Smooth muscle cell (in vitro differentiated cells): ENCODE data around the gene ADGRD2. TPM values are rescaled to one million over a fixed set of nuclear protein-coding genes. Genes with fewer than 3 reads are reported as not detected.

Experiments
- DNase-seq: peaks from one replicate; lab custom pipeline; 2025; ENCODE audit not compliant: unreplicated experiment; lab: John Stamatoyannopoulos, UW
- H2AFZ ChIP-seq: fragments of 200-600 bp; sonication (generic); 2 replicates; pipeline ENCODE4 v1.6.0; 2016; ENCODE audit warnings: antibody characterized with exemption, low read depth, mild to moderate bottlenecking
- H3F3A ChIP-seq: fragments of 200-600 bp; sonication (generic); 2 replicates; pipeline ENCODE4 v1.6.0; 2017; ENCODE audit warnings: antibody characterized with exemption, low read depth
- H3K27ac ChIP-seq: fragments of 200-600 bp; sonication (generic); 2 replicates; pipeline ENCODE4 v1.5.1; 2016; ENCODE audit warnings: low read depth, mild to moderate bottlenecking
- H3K27me3 ChIP-seq: fragments of 200-600 bp; sonication (generic); 2 replicates; pipeline ENCODE4 v1.6.1; 2016; ENCODE audit warnings: low read depth, mild to moderate bottlenecking
- H3K36me3 ChIP-seq: fragments of 200-600 bp; sonication (generic); 2 replicates; pipeline ENCODE4 v1.5.1; 2016; ENCODE audit warnings: low read depth
- H3K4me1 ChIP-seq: fragments of 200-600 bp; sonication (generic); 2 replicates; pipeline ENCODE4 v1.5.1; 2016; ENCODE audit warnings: low read depth
- H3K4me2 ChIP-seq: fragments of 200-600 bp; sonication (generic); 2 replicates; pipeline ENCODE4 v1.6.0; 2016; ENCODE audit warnings: mild to moderate bottlenecking
- H3K4me3 ChIP-seq: fragments of 200-600 bp; sonication (generic); 2 replicates; pipeline ENCODE4 v1.5.1; 2016; ENCODE audit warnings: mild to moderate bottlenecking
- H3K79me2 ChIP-seq: fragments of 200-600 bp; sonication (generic); 2 replicates; pipeline ENCODE4 v1.6.0; 2016; ENCODE audit warnings: low read depth, mild to moderate bottlenecking
- H3K9ac ChIP-seq: fragments of 200-600 bp; sonication (generic); 2 replicates; pipeline ENCODE4 v1.6.0; 2016; ENCODE audit warnings: low read depth
- H3K9me3 ChIP-seq: fragments of 200-600 bp; sonication (generic); replicated peaks from 2 replicates; pipeline ENCODE4 v1.5.1; 2016; ENCODE audit warnings: low read depth
- H4K20me1 ChIP-seq: fragments of 200-600 bp; sonication (generic); 2 replicates; pipeline ENCODE4 v1.6.0; 2016; ENCODE audit warnings: low read depth
- CTCF ChIP-seq: fragments of 200-600 bp; sonication (generic); IDR thresholded peaks from 2 replicates; pipeline ENCODE4 v1.5.1; 2017; ENCODE audit warnings: borderline replicate concordance, mild to moderate bottlenecking, antibody characterized with exemption; ENCODE audit not compliant: insufficient read depth, poor library complexity, severe bottlenecking
- WGBS: methylation state at CpG from one replicate; pipeline ENCODE4 v1.1.7; 2016; ENCODE audit warnings: low lambda C conversion rate; 5-methylcytosine and 5-hydroxymethylcytosine counted together
- polyA plus RNA-seq: library from polyadenylated mRNA; unstranded; fragments of >200 nt; fragmentation: Nextera tagmentation; extraction: Ambion mirVana; gene quantifications from 2 replicates; pipeline ENCODE4 v1.2.1, GENCODE V29; 2016
- total RNA-seq: library from RNA; depleted of rRNA; stranded (reverse); fragments of >200 nt; gene quantifications from 2 replicates; pipeline ENCODE4 v1.2.3, GENCODE V29; 2014

ADGRD2 gene
- total and polyA plus RNA-seq, 2 experiments from 2014 or later, result not detected

DNA sequence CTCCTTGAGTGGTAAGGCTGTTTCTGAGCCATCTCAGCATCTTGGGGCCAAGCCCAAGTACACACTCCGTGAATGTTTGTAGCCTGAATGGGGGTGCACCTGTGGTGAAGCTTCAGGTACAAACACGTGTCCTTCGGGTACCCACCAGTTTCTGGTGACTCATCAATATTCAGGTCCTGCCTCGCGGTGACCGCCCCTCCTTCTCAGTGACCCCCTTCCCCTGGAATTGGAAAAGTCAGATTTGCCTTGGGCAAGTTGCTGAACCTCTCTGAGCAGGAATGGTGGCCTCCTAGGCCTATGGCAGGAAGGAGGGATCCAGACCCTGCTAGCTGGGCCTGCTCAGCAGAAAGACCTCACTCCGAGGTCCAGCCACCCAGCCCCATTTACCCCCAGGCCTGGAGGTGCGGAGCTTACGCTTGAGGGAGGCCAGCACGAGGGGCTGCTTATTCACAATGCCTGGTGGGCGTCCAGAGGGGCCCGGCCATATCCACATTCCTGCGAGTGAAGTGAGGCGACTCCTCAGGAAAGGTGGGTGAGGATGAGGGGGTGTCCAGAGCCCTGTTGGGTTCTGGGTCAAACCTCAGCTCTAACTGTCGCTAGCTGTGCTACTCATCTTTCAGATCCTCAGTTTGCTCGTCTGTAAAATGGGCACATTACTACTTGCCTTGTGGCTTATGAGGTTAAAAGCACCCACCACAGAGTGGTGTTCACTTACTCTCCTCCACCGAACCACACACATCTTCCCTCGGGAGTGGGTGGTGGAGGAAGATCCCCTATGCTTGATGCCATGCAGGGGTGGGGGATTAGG is 7.0 kb downstream of the ADGRD2 start:
- H3K79me2 ChIP-seq, result no peaks in the 10 kb centered on the region
- no peak for DNase-seq
- no peaks in the 10 kb centered on the region for H3F3A ChIP-seq
- no peak overlapping the region for H3K9ac ChIP-seq
- no peak overlapping the region for H2AFZ ChIP-seq
- H3K27me3 ChIP-seq, result peaks cover 16% of the 10 kb centered on the region
- no peak overlapping the region for H3K27ac ChIP-seq
- H3K4me3 ChIP-seq, result no peak overlapping the region
- H3K4me1 ChIP-seq, result no peaks in the 10 kb centered on the region
- no peaks in the 10 kb centered on the region for H3K36me3 ChIP-seq
- H3K9me3 ChIP-seq, result no peaks in the 10 kb centered on the region
- 89% methylated on average over 18 of the region's 18 CpGs for WGBS
- H3K4me2 ChIP-seq, result no peak overlapping the region
- TF ChIP-seq CTCF, result no peak
- no peaks in the 10 kb centered on the region for H4K20me1 ChIP-seq

DNA sequence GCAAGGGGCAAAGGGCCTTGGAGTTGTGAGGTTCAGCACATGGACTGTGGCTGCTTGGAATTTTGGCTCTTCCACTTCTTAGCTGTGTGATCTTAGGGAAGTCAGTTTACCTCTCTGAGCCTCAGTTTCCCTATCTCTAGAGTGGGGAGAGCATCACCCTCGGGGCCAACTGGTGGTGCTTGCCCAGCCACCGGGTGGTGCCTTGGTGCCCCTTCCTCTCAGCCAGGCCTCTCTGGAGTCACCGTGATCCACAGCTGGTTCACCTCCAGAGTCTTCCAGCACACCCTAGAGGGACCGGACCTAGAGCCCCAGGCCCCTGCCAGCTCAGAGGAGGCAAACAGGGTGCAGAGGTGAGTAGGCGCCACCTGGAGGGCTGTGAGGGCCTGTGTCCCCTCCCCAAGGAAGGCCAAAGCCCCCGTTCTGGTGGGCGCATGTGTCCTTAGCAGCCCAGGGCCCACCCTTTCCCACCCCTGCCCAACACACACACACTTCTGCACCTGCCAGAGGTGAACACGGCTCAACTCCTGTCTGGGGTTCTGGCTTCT is 7.7 kb downstream of the ADGRD2 start:
- Histone ChIP-seq H3K79me2 (no peaks in the 10 kb centered on the region), H3K9ac (no peak overlapping the region), H3K4me2 (no peak overlapping the region), H3K27me3 (peaks cover 14% of the 10 kb centered on the region), H4K20me1 (no peaks in the 10 kb centered on the region), H3F3A (no peaks in the 10 kb centered on the region), H3K4me1 (no peaks in the 10 kb centered on the region), H3K36me3 (no peaks in the 10 kb centered on the region), H3K9me3 (no peaks in the 10 kb centered on the region), H3K4me3 (no peak overlapping the region), H3K27ac (no peak overlapping the region), H2AFZ (no peak overlapping the region)
- no peak for TF ChIP-seq CTCF
- WGBS, result 81% methylated on average over 8 of the region's 8 CpGs
- no peak for DNase-seq

GRCh38 chr9:124458441-124458840 is 8.2 kb downstream of the ADGRD2 start:
- no peak for DNase-seq
- TF ChIP-seq CTCF, result no peak
- 97% methylated on average over 9 of the region's 9 CpGs for WGBS

More at GRCh38 chr9:124458441-124458840, 8.2 kb downstream of the ADGRD2 start:
- no peak overlapping the region for H3K4me3 ChIP-seq
- H3K9ac ChIP-seq, result no peak overlapping the region
- no peak overlapping the region for H3K4me2 ChIP-seq
- H3K27me3 ChIP-seq, result peaks cover 11% of the 10 kb centered on the region
- H3F3A ChIP-seq, result no peaks in the 10 kb centered on the region
- H4K20me1 ChIP-seq, result no peaks in the 10 kb centered on the region
- no peaks in the 10 kb centered on the region for H3K9me3 ChIP-seq
- H3K4me1 ChIP-seq, result no peaks in the 10 kb centered on the region
- no peak overlapping the region for H3K27ac ChIP-seq
- H3K79me2 ChIP-seq, result no peaks in the 10 kb centered on the region
- no peaks in the 10 kb centered on the region for H3K36me3 ChIP-seq
- H2AFZ ChIP-seq, result no peak overlapping the region
